HEK293 (cell line): ENCODE measurements around the gene EBF4.

Experiments
- CTCF ChIA-PET: fragments of 350-600 bp; formaldehyde crosslinking; extraction: SDS; loops from one replicate; lab custom pipeline; 2021; ENCODE audit warnings: antibody characterized with exemption; lab: Yijun Ruan, JAX
- POLR2A ChIA-PET: fragments of 300-600 bp; formaldehyde crosslinking; extraction: SDS; loops from one replicate; lab custom pipeline; 2020; ENCODE audit warnings: antibody characterized with exemption, inconsistent platforms; lab: Yijun Ruan, JAX
- H3K27ac ChIP-seq: fragments of 200-500 bp; sonication (Bioruptor generic); 2 replicates; pipeline ENCODE4 v1.5.1; 2014; ENCODE audit warnings: low read depth, low read length, control low read depth, inconsistent platforms; ENCODE audit errors: extremely low read depth
- H3K36me3 ChIP-seq, 2 experiments: fragments of 200-500 bp in 1 of 2; sonication (Bioruptor generic) in 1 of 2; 1 replicate in 1 of 2; 2 replicates in 1 of 2; pipeline ENCODE4 v1.5.1; 2014 to 2017; ENCODE audit warnings: inconsistent platforms in 2 of 2, low read length in 2 of 2; ENCODE audit not compliant: control insufficient read depth in 2 of 2, insufficient read depth in 1 of 2
- H3K4me1 ChIP-seq: fragments of 200-500 bp; sonication (Bioruptor generic); 2 replicates; pipeline ENCODE4 v1.5.1; 2014; ENCODE audit warnings: mild to moderate bottlenecking, low read length, inconsistent platforms; ENCODE audit not compliant: control insufficient read depth, insufficient read depth
- H3K4me3 ChIP-seq: 2 replicates; pipeline ENCODE4 v1.5.1; 2011; ENCODE audit warnings: low read depth, mild to moderate bottlenecking, control low read depth, low read length, moderate library complexity
- H3K9me3 ChIP-seq: fragments of 200-500 bp; sonication (Bioruptor generic); 2 replicates; pipeline ENCODE4 v1.5.1; 2014; ENCODE audit warnings: low read depth, low read length, inconsistent platforms; ENCODE audit not compliant: control insufficient read depth, insufficient read depth
- CTCF ChIP-seq: fragments of 450-650 bp; formaldehyde crosslinking; IDR thresholded peaks from 2 replicates; pipeline ENCODE4 v1.5.1; 2016; ENCODE audit warnings: missing biosample characterization, missing genetic modification characterization
- EGR2 ChIP-seq: fragments of 450-650 bp; formaldehyde crosslinking; IDR thresholded peaks from 2 replicates; pipeline ENCODE4 v1.5.1; 2016; ENCODE audit warnings: low read depth, missing biosample characterization, missing genetic modification characterization
- GFI1B ChIP-seq: fragments of 450-650 bp; formaldehyde crosslinking; IDR thresholded peaks from 2 replicates; pipeline ENCODE4 v1.5.1; 2016; ENCODE audit warnings: missing biosample characterization, missing genetic modification characterization
- PRDM4 ChIP-seq: fragments of 450-650 bp; formaldehyde crosslinking; IDR thresholded peaks from 2 replicates; pipeline ENCODE4 v1.5.1; 2017; ENCODE audit warnings: missing biosample characterization, missing genetic modification characterization
- ZBTB17 ChIP-seq: fragments of 450-650 bp; formaldehyde crosslinking; IDR thresholded peaks from 2 replicates; pipeline ENCODE4 v1.5.1; 2016; ENCODE audit warnings: missing biosample characterization, missing genetic modification characterization
- ZBTB20 ChIP-seq: fragments of 450-650 bp; formaldehyde crosslinking; IDR thresholded peaks from 2 replicates; pipeline ENCODE4 v1.5.1; 2016; ENCODE audit warnings: missing biosample characterization, missing genetic modification characterization
- ZFHX2 ChIP-seq: fragments of 450-650 bp; formaldehyde crosslinking; conservative IDR thresholded peaks from 2 replicates; pipeline ENCODE4 v1.5.1; 2016; ENCODE audit warnings: missing biosample characterization, missing genetic modification characterization
- ZNF133 ChIP-seq: fragments of 450-650 bp; formaldehyde crosslinking; IDR thresholded peaks from 2 replicates; pipeline ENCODE4 v1.5.1; 2016; ENCODE audit warnings: missing biosample characterization, missing genetic modification characterization
- ZNF155 ChIP-seq: fragments of 450-650 bp; formaldehyde crosslinking; IDR thresholded peaks from 2 replicates; pipeline ENCODE4 v1.5.1; 2016; ENCODE audit warnings: missing biosample characterization, missing genetic modification characterization
- ZNF211 ChIP-seq: fragments of 450-650 bp; formaldehyde crosslinking; IDR thresholded peaks from 2 replicates; pipeline ENCODE4 v1.5.1; 2016; ENCODE audit warnings: low read depth, missing biosample characterization, missing genetic modification characterization
- ZNF223 ChIP-seq: fragments of 450-650 bp; formaldehyde crosslinking; IDR thresholded peaks from 2 replicates; pipeline ENCODE4 v1.5.1; 2016; ENCODE audit warnings: missing biosample characterization, missing genetic modification characterization
- ZNF24 ChIP-seq: fragments of 450-650 bp; formaldehyde crosslinking; IDR thresholded peaks from 2 replicates; pipeline ENCODE4 v1.5.1; 2016; ENCODE audit warnings: missing biosample characterization, missing genetic modification characterization
- ZNF26 ChIP-seq: fragments of 450-650 bp; formaldehyde crosslinking; IDR thresholded peaks from 2 replicates; pipeline ENCODE4 v1.5.1; 2016; ENCODE audit warnings: missing biosample characterization, missing genetic modification characterization
- ZNF274 ChIP-seq, 2 experiments: fragments of 200-500 bp in 1 of 2; fragments of 450-650 bp in 1 of 2; sonication (Bioruptor generic) in 1 of 2; formaldehyde crosslinking in 1 of 2; IDR thresholded peaks; 2 replicates each; pipeline versions ENCODE4 v1.5.1 to v1.6.1; 2014 to 2016; ENCODE audit warnings: borderline replicate concordance in 1 of 2, inconsistent platforms in 1 of 2, low read length in 1 of 2, missing biosample characterization in 1 of 2, missing genetic modification characterization in 1 of 2
- ZNF280C ChIP-seq: fragments of 450-650 bp; formaldehyde crosslinking; IDR thresholded peaks from 2 replicates; pipeline ENCODE4 v1.5.1; 2016; ENCODE audit warnings: missing biosample characterization, missing genetic modification characterization
- ZNF335 ChIP-seq: fragments of 450-650 bp; formaldehyde crosslinking; conservative IDR thresholded peaks from 2 replicates; pipeline ENCODE4 v1.5.1; 2016; ENCODE audit warnings: missing biosample characterization, missing genetic modification characterization
- ZNF362 ChIP-seq: fragments of 450-650 bp; formaldehyde crosslinking; IDR thresholded peaks from 2 replicates; pipeline ENCODE4 v1.5.1; 2016; ENCODE audit warnings: missing biosample characterization, missing genetic modification characterization
- ZNF514 ChIP-seq: fragments of 450-650 bp; formaldehyde crosslinking; IDR thresholded peaks from 2 replicates; pipeline ENCODE4 v1.5.1; 2016; ENCODE audit warnings: missing biosample characterization, missing genetic modification characterization
- ZNF571 ChIP-seq: fragments of 450-650 bp; formaldehyde crosslinking; IDR thresholded peaks from 2 replicates; pipeline ENCODE4 v1.5.0; 2017; ENCODE audit warnings: missing biosample characterization, missing genetic modification characterization
- ZNF585B ChIP-seq: fragments of 450-650 bp; formaldehyde crosslinking; IDR thresholded peaks from 2 replicates; pipeline ENCODE4 v1.5.1; 2016; ENCODE audit warnings: missing biosample characterization, missing genetic modification characterization
- ZNF600 ChIP-seq: fragments of 450-650 bp; formaldehyde crosslinking; IDR thresholded peaks from 2 replicates; pipeline ENCODE4 v1.5.1; 2016; ENCODE audit warnings: missing biosample characterization, missing genetic modification characterization
- ZNF621 ChIP-seq: fragments of 450-650 bp; formaldehyde crosslinking; IDR thresholded peaks from 2 replicates; pipeline ENCODE4 v1.5.1; 2017; ENCODE audit warnings: missing biosample characterization, missing genetic modification characterization
- ZNF629 ChIP-seq: fragments of 450-650 bp; formaldehyde crosslinking; IDR thresholded peaks from 2 replicates; pipeline ENCODE4 v1.5.1; 2017; ENCODE audit warnings: missing biosample characterization, missing genetic modification characterization
- ZNF654 ChIP-seq: fragments of 450-650 bp; formaldehyde crosslinking; IDR thresholded peaks from 2 replicates; pipeline ENCODE4 v1.5.1; 2016; ENCODE audit warnings: low read depth, missing biosample characterization, missing genetic modification characterization
- ZNF692 ChIP-seq: fragments of 450-650 bp; formaldehyde crosslinking; IDR thresholded peaks from 2 replicates; pipeline ENCODE4 v1.5.1; 2016; ENCODE audit warnings: missing biosample characterization, missing genetic modification characterization
- ZNF768 ChIP-seq: fragments of 450-650 bp; formaldehyde crosslinking; IDR thresholded peaks from 2 replicates; pipeline ENCODE4 v1.5.1; 2018; ENCODE audit warnings: missing biosample characterization, mild to moderate bottlenecking, missing genetic modification characterization
- ZNF777 ChIP-seq: fragments of 450-650 bp; formaldehyde crosslinking; IDR thresholded peaks from 2 replicates; pipeline ENCODE4 v1.5.1; 2017; ENCODE audit warnings: missing biosample characterization, missing genetic modification characterization, borderline replicate concordance

EBF4 gene

GRCh38 chr20:2688041-2688591, 4.5 kb upstream of the EBF4 start:
- Histone ChIP-seq H3K36me3 (peaks cover 0 to 4% of the 10 kb centered on the region in 2 experiments; a peak in 1 of 3 replicates), H3K27ac (peak overlapping the region; percentile 22; the same call in 1 of the 2 replicates), H3K4me3 (no peak overlapping the region), H3K4me1 (0 out of 2 replicates have a peak, but pooled peaks cover 2% of the 10 kb centered on the region), H3K9me3 (no peaks in the 10 kb centered on the region)
- ChIA-PET CTCF (interaction anchor here (0.6 to 5.9 kb wide), 29 partner anchors 9 to 1397 kb away, joined by 3 to 48 read pairs (median 4); partner anchors contain the start of gene C20orf141), POLR2A (interaction anchor here (0.7 to 1.2 kb wide), 3 partner anchors 35 to 217 kb away, joined by 3 to 5 read pairs (median 3); partner anchors contain the start of gene NOP56)
- TF ChIP-seq ZNF514 (tag by site-specific recombination) (no peak), ZNF280C (no peak), ZNF654 (tag by site-specific recombination) (peak; percentile 91), ZNF24 (tag by site-specific recombination) (no peak), CTCF (tag by site-specific recombination) (0 out of 2 replicates have a peak, but pooled peaks have one; percentile 14), ZNF26 (tag by site-specific recombination) (no peak), ZNF768 (tag by site-specific recombination) (no peak), ZFHX2 (0 out of 2 replicates have a peak, but pooled peaks have one; percentile 19), EGR2 (tag by site-specific recombination) (0 out of 2 replicates have a peak, but pooled peaks have one; percentile 14), ZNF133 (tag by site-specific recombination) (no peak), ZNF362 (tag by site-specific recombination) (0 out of 2 replicates have a peak, but pooled peaks have one; percentile 50), ZNF211 (tag by site-specific recombination) (no peak), GFI1B (no peak), ZBTB17 (peak; percentile 87), ZBTB20 (peak; percentile 81), ZNF155 (no peak), ZNF692 (peak; percentile 47; the same call in 1 of the 2 replicates), ZNF621 (tag by site-specific recombination) (no peak), ZNF571 (tag by site-specific recombination) (no peak), ZNF585B (tag by site-specific recombination) (no peak), ZNF629 (0 out of 2 replicates have a peak, but pooled peaks have one; percentile 21), ZNF777 (no peak), ZNF223 (tag by site-specific recombination) (no peak), PRDM4 (tag by site-specific recombination) (no peak), ZNF600 (peak; percentile 46; the same call in 1 of the 2 replicates), ZNF335 (tag by site-specific recombination) (peak; percentile 55), ZNF274 (IDR thresholded peaks at IDR 0.05; ENCODE audit: low read length) (no peak), ZNF274 (tag by site-specific recombination; IDR thresholded peaks at IDR 0.05; ENCODE audit: borderline replicate concordance) (no peak)
